Central memory CD4-positive, alpha-beta T cell (primary cell): ENCODE results near the gene BICD1.

Source experiments
- DNase-seq: peaks from one replicate; pipeline ENCODE4 v3.0.0; 2022

BICD1 gene

GRCh38 chr12:32285489-32285888, 178.8 kb downstream of the BICD1 start:
- no peak for DNase-seq

- DNase-seq, result no peak
Measured at GRCh38 chr12:32290411-32290810, 183.8 kb downstream of the BICD1 start.

- DNase-seq, result no peak
Measured at GRCh38 chr12:32292151-32292550, 185.5 kb downstream of the BICD1 start.

GRCh38 chr12:32293808-32294419, 187.3 kb downstream of the BICD1 start:
- no peak for DNase-seq

GRCh38 chr12:32296567-32296966, 189.9 kb downstream of the BICD1 start:
- no peak for DNase-seq

GRCh38 chr12:32298917-32299316, 192.3 kb downstream of the BICD1 start:
- no peak for DNase-seq

GRCh38 chr12:32301216-32301615, 194.6 kb downstream of the BICD1 start:
- no peak for DNase-seq

- no peak for DNase-seq
Measured at GRCh38 chr12:32302218-32303173, 195.8 kb downstream of the BICD1 start.

GRCh38 chr12:32303174-32303549, 196.5 kb downstream of the BICD1 start:
- no peak for DNase-seq

GRCh38 chr12:32305163-32305562, 198.5 kb downstream of the BICD1 start:
- DNase-seq, result peak; percentile 10

- DNase-seq, result no peak
Measured at GRCh38 chr12:32307326-32307725, 200.7 kb downstream of the BICD1 start.

- DNase-seq, result no peak
Measured at GRCh38 chr12:32309811-32310736, 203.4 kb downstream of the BICD1 start.

GRCh38 chr12:32312049-32312670, 205.5 kb downstream of the BICD1 start:
- DNase-seq, result peak; percentile 33

GRCh38 chr12:32322354-32322753, 215.7 kb downstream of the BICD1 start:
- no peak for DNase-seq

- DNase-seq, result no peak
Measured at GRCh38 chr12:32331133-32331532, 224.5 kb downstream of the BICD1 start.

- DNase-seq, result no peak
Measured at GRCh38 chr12:32332446-32332845, 225.8 kb downstream of the BICD1 start.

GRCh38 chr12:32334371-32334777, 227.7 kb downstream of the BICD1 start:
- no peak for DNase-seq

GRCh38 chr12:32336261-32336660, 229.6 kb downstream of the BICD1 start:
- no peak for DNase-seq

- DNase-seq, result no peak
Measured at GRCh38 chr12:32343496-32343895, 236.8 kb downstream of the BICD1 start.

- no peak for DNase-seq
Measured at GRCh38 chr12:32344047-32344446, 237.4 kb downstream of the BICD1 start.

- no peak for DNase-seq
Measured at GRCh38 chr12:32353540-32353939, 246.9 kb downstream of the BICD1 start.

- no peak for DNase-seq
Measured at GRCh38 chr12:32357601-32358249, 251.1 kb downstream of the BICD1 start.
